ENCODE data around the gene UBXN11.

- TF ChIP-seq, protein P1, sequence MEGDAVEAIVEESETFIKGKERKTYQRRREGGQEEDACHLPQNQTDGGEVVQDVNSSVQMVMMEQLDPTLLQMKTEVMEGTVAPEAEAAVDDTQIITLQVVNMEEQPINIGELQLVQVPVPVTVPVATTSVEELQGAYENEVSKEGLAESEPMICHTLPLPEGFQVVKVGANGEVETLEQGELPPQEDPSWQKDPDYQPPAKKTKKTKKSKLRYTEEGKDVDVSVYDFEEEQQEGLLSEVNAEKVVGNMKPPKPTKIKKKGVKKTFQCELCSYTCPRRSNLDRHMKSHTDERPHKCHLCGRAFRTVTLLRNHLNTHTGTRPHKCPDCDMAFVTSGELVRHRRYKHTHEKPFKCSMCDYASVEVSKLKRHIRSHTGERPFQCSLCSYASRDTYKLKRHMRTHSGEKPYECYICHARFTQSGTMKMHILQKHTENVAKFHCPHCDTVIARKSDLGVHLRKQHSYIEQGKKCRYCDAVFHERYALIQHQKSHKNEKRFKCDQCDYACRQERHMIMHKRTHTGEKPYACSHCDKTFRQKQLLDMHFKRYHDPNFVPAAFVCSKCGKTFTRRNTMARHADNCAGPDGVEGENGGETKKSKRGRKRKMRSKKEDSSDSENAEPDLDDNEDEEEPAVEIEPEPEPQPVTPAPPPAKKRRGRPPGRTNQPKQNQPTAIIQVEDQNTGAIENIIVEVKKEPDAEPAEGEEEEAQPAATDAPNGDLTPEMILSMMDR (IDR thresholded peaks at IDR 0.05): no peak
- TF ChIP-seq EP300 (IDR thresholded peaks at IDR 0.05): no peak
- no peak for TF ChIP-seq POLR2A (IDR thresholded peaks at IDR 0.05)
These were observed 37.9 kb upstream of the UBXN11 start for GRCh38 chr1:26344147-26344920.
